WTC11 (cell line): Measurements from ENCODE around the gene BEGAIN. TPM values are rescaled to one million over a fixed set of nuclear protein-coding genes. Genes with fewer than 3 reads are reported as not detected.

Experiments used
- ATAC-seq: fragments of 200-7000 bp; cut with Tn5 transposase; 2 replicates; pipeline ENCODE4 v1.10.0; 2021; ENCODE audit warnings: mild to moderate bottlenecking, moderate library complexity
- CTCF ChIA-PET: fragments of 300-600 bp; sonication (Branson Sonifier 250); formaldehyde crosslinking; loops from one replicate; lab custom pipeline; 2021; ENCODE audit warnings: antibody characterized with exemption; lab: Charles Lee
- POLR2A ChIA-PET: fragments of 350-600 bp; sonication (Branson Sonifier 250); formaldehyde crosslinking; loops from one replicate; lab custom pipeline; 2021; ENCODE audit warnings: antibody characterized with exemption; lab: Charles Lee
- DNase-seq: peaks from one replicate; pipeline ENCODE4 v3.0.0; 2021; ENCODE audit warnings: low spot score
- H3K27ac Mint-ChIP-seq: 2 replicates; pipeline ENCODE4 v1.8.0; 2021; ENCODE audit warnings: mixed read lengths
- H3K27me3 Mint-ChIP-seq: 2 replicates; pipeline ENCODE4 v1.8.0; 2021; ENCODE audit warnings: low read depth, mild to moderate bottlenecking, moderate library complexity, mixed read lengths
- H3K36me3 Mint-ChIP-seq: 2 replicates; pipeline ENCODE4 v1.8.0; 2021; ENCODE audit warnings: mixed read lengths
- H3K4me1 Mint-ChIP-seq: 2 replicates; pipeline ENCODE4 v1.8.0; 2022; ENCODE audit warnings: mixed read lengths
- H3K4me3 Mint-ChIP-seq: 2 replicates; pipeline ENCODE4 v1.8.0; 2021; ENCODE audit warnings: mild to moderate bottlenecking, moderate library complexity, mixed read lengths
- H3K9me3 Mint-ChIP-seq: 2 replicates; pipeline ENCODE4 v1.8.0; 2021; ENCODE audit warnings: mixed read lengths
- CREM ChIP-seq: sonication (generic); formaldehyde crosslinking; IDR thresholded peaks from 2 replicates; pipeline ENCODE4 v1.8.1; 2022; ENCODE audit warnings: mild to moderate bottlenecking, missing genetic modification reagents, moderate library complexity
- E2F4 ChIP-seq: sonication (generic); formaldehyde crosslinking; IDR thresholded peaks from 2 replicates; pipeline ENCODE4 v1.8.1; 2022; ENCODE audit warnings: low read depth, mild to moderate bottlenecking, moderate library complexity, missing genetic modification reagents, borderline replicate concordance
- ETV6 ChIP-seq: sonication (generic); formaldehyde crosslinking; IDR thresholded peaks from 2 replicates; pipeline ENCODE4 v1.8.1; 2022; ENCODE audit warnings: mild to moderate bottlenecking, missing genetic modification reagents
- FOXK1 ChIP-seq: sonication (generic); formaldehyde crosslinking; IDR thresholded peaks from 2 replicates; pipeline ENCODE4 v1.8.0; 2022; ENCODE audit warnings: mild to moderate bottlenecking, moderate library complexity, missing genetic modification reagents
- GABPB1 ChIP-seq: sonication (generic); formaldehyde crosslinking; IDR thresholded peaks from 2 replicates; pipeline ENCODE4 v1.8.1; 2023; ENCODE audit warnings: mild to moderate bottlenecking, missing genetic modification reagents
- HMGA2 ChIP-seq: fragments of 250-450 bp; sonication (Bioruptor Pico); IDR thresholded peaks from 2 replicates; pipeline ENCODE4 v1.4.0; 2021; ENCODE audit warnings: mild to moderate bottlenecking, moderate library complexity
- MYBL2 ChIP-seq: sonication (generic); formaldehyde crosslinking; IDR thresholded peaks from 2 replicates; pipeline ENCODE4 v1.8.1; 2023; ENCODE audit warnings: mild to moderate bottlenecking, moderate library complexity, missing genetic modification reagents
- NFATC4 ChIP-seq: fragments of 250-450 bp; sonication (Bioruptor Pico); IDR thresholded peaks from 2 replicates; pipeline ENCODE4 v1.9.0; 2021; ENCODE audit warnings: mild to moderate bottlenecking
- NR1H2 ChIP-seq: sonication (generic); formaldehyde crosslinking; IDR thresholded peaks from 2 replicates; pipeline ENCODE4 v1.9.0; 2021; ENCODE audit warnings: mild to moderate bottlenecking, moderate library complexity, missing genetic modification reagents
- NR2C2 ChIP-seq: sonication (generic); formaldehyde crosslinking; IDR thresholded peaks from 2 replicates; pipeline ENCODE4 v1.8.0; 2022; ENCODE audit warnings: mild to moderate bottlenecking, missing genetic modification reagents
- NR3C1 ChIP-seq: sonication (generic); formaldehyde crosslinking; conservative IDR thresholded peaks from 2 replicates; pipeline ENCODE4 v1.8.1; 2023; ENCODE audit warnings: low read depth, mild to moderate bottlenecking, missing genetic modification reagents
- SMAD4 ChIP-seq: sonication (generic); formaldehyde crosslinking; IDR thresholded peaks from 2 replicates; pipeline ENCODE4 v1.8.0; 2022; ENCODE audit warnings: mild to moderate bottlenecking, missing genetic modification reagents
- TP53 ChIP-seq: sonication (generic); formaldehyde crosslinking; IDR thresholded peaks from 2 replicates; pipeline ENCODE4 v1.8.1; 2023; ENCODE audit warnings: mild to moderate bottlenecking, missing genetic modification reagents
- USF2 ChIP-seq: sonication (generic); formaldehyde crosslinking; IDR thresholded peaks from 2 replicates; pipeline ENCODE4 v1.8.1; 2023; ENCODE audit warnings: mild to moderate bottlenecking, missing genetic modification reagents, moderate library complexity
- ZNF138 ChIP-seq: sonication (generic); formaldehyde crosslinking; conservative IDR thresholded peaks from 2 replicates; pipeline ENCODE4 v1.8.1; 2022; ENCODE audit warnings: mild to moderate bottlenecking, moderate library complexity, missing genetic modification reagents
- total RNA-seq: library from RNA; stranded (reverse); gene quantifications from 3 replicates; pipeline ENCODE4 v1.2.3, GENCODE V29; 2021
- TF ChIP-seq, protein P1 (sequence below): fragments of 250-450 bp; sonication (Bioruptor Pico); IDR thresholded peaks from 2 replicates; pipeline ENCODE4 v1.9.0; 2021; ENCODE audit warnings: moderate library complexity, mild to moderate bottlenecking, inconsistent platforms, borderline replicate concordance
- TF ChIP-seq, protein P2 (sequence below): fragments of 250-450 bp; sonication (Bioruptor Pico); IDR thresholded peaks from 2 replicates; pipeline ENCODE4 v1.9.0; 2021; ENCODE audit warnings: mild to moderate bottlenecking
- TF ChIP-seq, protein P3 (sequence below): sonication (generic); formaldehyde crosslinking; IDR thresholded peaks from 2 replicates; pipeline ENCODE4 v1.8.0; 2023; ENCODE audit warnings: mild to moderate bottlenecking, missing genetic modification reagents
- TF ChIP-seq, protein P4 (sequence below): sonication (generic); formaldehyde crosslinking; IDR thresholded peaks from 2 replicates; pipeline ENCODE4 v1.8.1; 2023; ENCODE audit warnings: mild to moderate bottlenecking, missing genetic modification reagents, moderate library complexity

Gene BEGAIN
- total RNA-seq, 1 experiment from 2014 or later, result 1.3 TPM

DNA sequence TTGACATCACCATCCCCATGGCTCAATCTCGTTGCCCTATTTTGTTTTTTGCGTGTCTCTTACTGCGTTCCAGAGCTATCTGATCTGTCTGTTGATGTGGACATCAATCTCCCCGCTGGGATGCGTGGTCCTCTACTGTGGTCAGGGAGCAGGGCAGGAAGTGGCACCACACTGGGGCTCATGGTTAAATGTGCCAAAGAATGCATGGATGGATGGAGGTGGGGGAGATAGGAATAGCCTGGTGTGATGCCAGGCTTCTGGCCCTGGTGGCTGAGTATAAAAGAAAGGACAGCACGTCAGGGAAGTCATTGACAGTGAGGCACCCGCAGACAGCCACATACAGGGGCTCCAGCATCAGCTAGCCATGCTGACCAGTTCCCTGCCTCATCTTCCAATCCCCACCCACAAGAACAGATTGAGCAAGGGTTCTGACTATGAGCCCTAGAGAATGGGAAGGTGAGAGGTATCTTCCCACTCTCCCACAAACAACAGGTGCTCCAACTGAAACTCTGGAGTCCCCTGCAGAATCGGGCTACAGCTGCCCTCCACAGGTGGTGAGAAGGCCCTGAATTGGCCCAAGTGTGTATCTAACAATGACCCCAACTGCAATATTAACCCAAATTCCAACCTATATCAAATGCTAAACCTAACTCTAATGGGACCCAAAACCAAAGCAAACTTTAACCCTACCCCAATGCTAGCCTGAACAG, 2.7 kb upstream of the BEGAIN start:
- Mint-ChIP-seq H3K4me1 (peaks cover 3% of the 10 kb centered on the region; the same call in 1 of the 2 replicates), H3K27me3 (peaks cover 48% of the 10 kb centered on the region), H3K9me3 (no peaks in the 10 kb centered on the region), H3K4me3 (no peak overlapping the region), H3K36me3 (no peaks in the 10 kb centered on the region)
- CTCF ChIA-PET, result interaction anchor here (1.0 to 2.6 kb wide), 4 partner anchors 46 to 65 kb away, joined by 3 to 16 read pairs (median 4); no protein-coding TSS in a partner anchor
- ATAC-seq, result no peak
- POLR2A ChIA-PET, result no interaction called here
- TF ChIP-seq NFATC4 (CRISPR knock-in tag), result no peak
- TF ChIP-seq, protein P1, sequence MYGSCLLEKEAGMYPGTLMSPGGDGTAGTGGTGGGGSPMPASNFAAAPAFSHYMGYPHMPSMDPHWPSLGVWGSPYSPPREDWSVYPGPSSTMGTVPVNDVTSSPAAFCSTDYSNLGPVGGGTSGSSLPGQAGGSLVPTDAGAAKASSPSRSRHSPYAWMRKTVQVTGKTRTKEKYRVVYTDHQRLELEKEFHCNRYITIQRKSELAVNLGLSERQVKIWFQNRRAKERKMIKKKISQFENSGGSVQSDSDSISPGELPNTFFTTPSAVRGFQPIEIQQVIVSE (CRISPR knock-in tag), result no peak
- TF ChIP-seq HMGA2 (CRISPR knock-in tag), result no peak
- TF ChIP-seq, protein P2, sequence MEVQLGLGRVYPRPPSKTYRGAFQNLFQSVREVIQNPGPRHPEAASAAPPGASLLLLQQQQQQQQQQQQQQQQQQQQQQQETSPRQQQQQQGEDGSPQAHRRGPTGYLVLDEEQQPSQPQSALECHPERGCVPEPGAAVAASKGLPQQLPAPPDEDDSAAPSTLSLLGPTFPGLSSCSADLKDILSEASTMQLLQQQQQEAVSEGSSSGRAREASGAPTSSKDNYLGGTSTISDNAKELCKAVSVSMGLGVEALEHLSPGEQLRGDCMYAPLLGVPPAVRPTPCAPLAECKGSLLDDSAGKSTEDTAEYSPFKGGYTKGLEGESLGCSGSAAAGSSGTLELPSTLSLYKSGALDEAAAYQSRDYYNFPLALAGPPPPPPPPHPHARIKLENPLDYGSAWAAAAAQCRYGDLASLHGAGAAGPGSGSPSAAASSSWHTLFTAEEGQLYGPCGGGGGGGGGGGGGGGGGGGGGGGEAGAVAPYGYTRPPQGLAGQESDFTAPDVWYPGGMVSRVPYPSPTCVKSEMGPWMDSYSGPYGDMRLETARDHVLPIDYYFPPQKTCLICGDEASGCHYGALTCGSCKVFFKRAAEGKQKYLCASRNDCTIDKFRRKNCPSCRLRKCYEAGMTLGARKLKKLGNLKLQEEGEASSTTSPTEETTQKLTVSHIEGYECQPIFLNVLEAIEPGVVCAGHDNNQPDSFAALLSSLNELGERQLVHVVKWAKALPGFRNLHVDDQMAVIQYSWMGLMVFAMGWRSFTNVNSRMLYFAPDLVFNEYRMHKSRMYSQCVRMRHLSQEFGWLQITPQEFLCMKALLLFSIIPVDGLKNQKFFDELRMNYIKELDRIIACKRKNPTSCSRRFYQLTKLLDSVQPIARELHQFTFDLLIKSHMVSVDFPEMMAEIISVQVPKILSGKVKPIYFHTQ, result no peak
- no peak for TF ChIP-seq USF2
- no peak for TF ChIP-seq FOXK1
- TF ChIP-seq SMAD4 (CRISPR knock-in tag), result no peak
- no peak for TF ChIP-seq NR2C2 (CRISPR knock-in tag)
- TF ChIP-seq ETV6 (CRISPR knock-in tag), result no peak
- no peak for TF ChIP-seq E2F4 (CRISPR knock-in tag)
- TF ChIP-seq ZNF138 (CRISPR knock-in tag), result no peak
- TF ChIP-seq NR3C1 (CRISPR knock-in tag), result no peak
- TF ChIP-seq MYBL2 (CRISPR knock-in tag), result no peak
- TF ChIP-seq GABPB1 (CRISPR knock-in tag), result no peak
- TF ChIP-seq, protein P3, sequence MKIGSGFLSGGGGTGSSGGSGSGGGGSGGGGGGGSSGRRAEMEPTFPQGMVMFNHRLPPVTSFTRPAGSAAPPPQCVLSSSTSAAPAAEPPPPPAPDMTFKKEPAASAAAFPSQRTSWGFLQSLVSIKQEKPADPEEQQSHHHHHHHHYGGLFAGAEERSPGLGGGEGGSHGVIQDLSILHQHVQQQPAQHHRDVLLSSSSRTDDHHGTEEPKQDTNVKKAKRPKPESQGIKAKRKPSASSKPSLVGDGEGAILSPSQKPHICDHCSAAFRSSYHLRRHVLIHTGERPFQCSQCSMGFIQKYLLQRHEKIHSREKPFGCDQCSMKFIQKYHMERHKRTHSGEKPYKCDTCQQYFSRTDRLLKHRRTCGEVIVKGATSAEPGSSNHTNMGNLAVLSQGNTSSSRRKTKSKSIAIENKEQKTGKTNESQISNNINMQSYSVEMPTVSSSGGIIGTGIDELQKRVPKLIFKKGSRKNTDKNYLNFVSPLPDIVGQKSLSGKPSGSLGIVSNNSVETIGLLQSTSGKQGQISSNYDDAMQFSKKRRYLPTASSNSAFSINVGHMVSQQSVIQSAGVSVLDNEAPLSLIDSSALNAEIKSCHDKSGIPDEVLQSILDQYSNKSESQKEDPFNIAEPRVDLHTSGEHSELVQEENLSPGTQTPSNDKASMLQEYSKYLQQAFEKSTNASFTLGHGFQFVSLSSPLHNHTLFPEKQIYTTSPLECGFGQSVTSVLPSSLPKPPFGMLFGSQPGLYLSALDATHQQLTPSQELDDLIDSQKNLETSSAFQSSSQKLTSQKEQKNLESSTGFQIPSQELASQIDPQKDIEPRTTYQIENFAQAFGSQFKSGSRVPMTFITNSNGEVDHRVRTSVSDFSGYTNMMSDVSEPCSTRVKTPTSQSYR, result no peak
- TF ChIP-seq NR1H2 (CRISPR knock-in tag), result no peak
- TF ChIP-seq CREM (CRISPR knock-in tag), result no peak
- TF ChIP-seq, protein P4, sequence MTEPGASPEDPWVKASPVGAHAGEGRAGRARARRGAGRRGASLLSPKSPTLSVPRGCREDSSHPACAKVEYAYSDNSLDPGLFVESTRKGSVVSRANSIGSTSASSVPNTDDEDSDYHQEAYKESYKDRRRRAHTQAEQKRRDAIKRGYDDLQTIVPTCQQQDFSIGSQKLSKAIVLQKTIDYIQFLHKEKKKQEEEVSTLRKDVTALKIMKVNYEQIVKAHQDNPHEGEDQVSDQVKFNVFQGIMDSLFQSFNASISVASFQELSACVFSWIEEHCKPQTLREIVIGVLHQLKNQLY, result no peak
- no peak for TF ChIP-seq TP53
- TF ChIP-seq, all 79 proteins: peak for 0
- DNase-seq, result no peak
- no peak overlapping the region for H3K27ac Mint-ChIP-seq
